Measurements from ENCODE around the gene IRX4. TPM values are rescaled to one million over a fixed set of nuclear protein-coding genes. Genes with fewer than 3 reads are reported as not detected.

Gene IRX4
- total and polyA plus RNA-seq, 8 donors, result 14.8 TPM; not detected in 7

GRCh38 chr5:1908931-1909330, 26.2 kb upstream of the IRX4 start:
- DNase-seq, result no peak
- WGBS, 5 donors, result 79 to 87% (median 84%) methylated on average over 7 to 8 of the region's 8 CpGs
- peaks cover 3 to 19% (median 18%) of the 10 kb centered on the region in 4 donors for H3K9me3 ChIP-seq
- no peak overlapping the region for H3K27ac ChIP-seq
- no peaks in the 10 kb centered on the region for H3K27me3 ChIP-seq
- intact Hi-C loops (cut with DNase I; ENCODE audit: low total_unique reads), result no loop called here
- H3K36me3 ChIP-seq, result no peaks in the 10 kb centered on the region
- no peaks in the 10 kb centered on the region for H3K4me1 ChIP-seq
- H3K4me3 ChIP-seq, result no peak overlapping the region
- TF ChIP-seq EP300 (IDR thresholded peaks at IDR 0.05) (no peak), POLR2AphosphoS5 (IDR thresholded peaks at IDR 0.05) (no peak), POLR2A (IDR thresholded peaks at IDR 0.05) (no peak), CTCF (IDR thresholded peaks at IDR 0.05) (no peak)

- intact Hi-C loops (cut with DNase I; ENCODE audit: low total_unique reads), result no loop called here
- no peak for TF ChIP-seq POLR2AphosphoS5 (IDR thresholded peaks at IDR 0.05)
- TF ChIP-seq CTCF (IDR thresholded peaks at IDR 0.05), result no peak
- no peak for TF ChIP-seq EP300 (IDR thresholded peaks at IDR 0.05)
- no peak for TF ChIP-seq POLR2A (IDR thresholded peaks at IDR 0.05)
- H3K9me3 ChIP-seq, result peaks cover 3 to 25% (median 22%) of the 10 kb centered on the region in 4 donors
- no peaks in the 10 kb centered on the region for H3K27me3 ChIP-seq
- DNase-seq, result no peak
- no peaks in the 10 kb centered on the region for H3K4me1 ChIP-seq
- 61 to 75% (median 75%) methylated on average over 8 of the region's 8 CpGs for WGBS, 5 donors
- no peaks in the 10 kb centered on the region for H3K36me3 ChIP-seq
- no peak overlapping the region for H3K27ac ChIP-seq
- H3K4me3 ChIP-seq, result no peak overlapping the region
These were observed 24.9 kb upstream of the IRX4 start for GRCh38 chr5:1907616-1908015.

- TF ChIP-seq EP300 (IDR thresholded peaks at IDR 0.05) (no peak), CTCF (IDR thresholded peaks at IDR 0.05) (no peak), POLR2AphosphoS5 (IDR thresholded peaks at IDR 0.05) (no peak), POLR2A (IDR thresholded peaks at IDR 0.05) (no peak)
- Histone ChIP-seq H3K27me3 (no peaks in the 10 kb centered on the region), H3K4me1 (no peaks in the 10 kb centered on the region), H3K9me3 (peaks cover 3 to 34% (median 30%) of the 10 kb centered on the region in 4 donors), H3K4me3 (no peak overlapping the region), H3K27ac (no peak overlapping the region), H3K36me3 (no peaks in the 10 kb centered on the region)
- 81 to 94% (median 87%) methylated on average over 1 of the region's 1 CpG for WGBS, 5 donors
- intact Hi-C loops (cut with DNase I; ENCODE audit: low total_unique reads), result no loop called here
- DNase-seq, result no peak
These were observed 22.4 kb upstream of the IRX4 start for GRCh38 chr5:1905108-1905507.

- Histone ChIP-seq H3K4me1 (no peaks in the 10 kb centered on the region), H3K4me3 (no peak overlapping the region), H3K27ac (no peak overlapping the region), H3K27me3 (peaks cover 0 to 21% (median 4%) of the 10 kb centered on the region in 3 donors), H3K36me3 (no peaks in the 10 kb centered on the region), H3K9me3 (peaks cover 3 to 34% (median 30%) of the 10 kb centered on the region in 4 donors)
- intact Hi-C loops (cut with DNase I; ENCODE audit: low total_unique reads), result no loop called here
- WGBS, 5 donors, result 72 to 85% (median 81%) methylated on average over 5 of the region's 5 CpGs
- TF ChIP-seq CTCF (IDR thresholded peaks at IDR 0.05), result no peak
- TF ChIP-seq EP300 (IDR thresholded peaks at IDR 0.05), result no peak
- no peak for DNase-seq
These were observed 19.3 kb upstream of the IRX4 start for GRCh38 chr5:1901983-1902382.
